HL-60 (cell line): ENCODE data around the gene VAMP4.

ENCODE experiments used
- POLR2AphosphoS5 ChIP-seq: IDR thresholded peaks from 2 replicates; pipeline ENCODE4 v1.6.1; 2012; ENCODE audit warnings: low read depth
- TF ChIP-seq, protein P1 (sequence below): IDR thresholded peaks from one replicate; pipeline ENCODE4 v1.5.1; 2011; ENCODE audit warnings: low read length, control low read depth, inconsistent platforms; ENCODE audit not compliant: insufficient read depth

DNA sequence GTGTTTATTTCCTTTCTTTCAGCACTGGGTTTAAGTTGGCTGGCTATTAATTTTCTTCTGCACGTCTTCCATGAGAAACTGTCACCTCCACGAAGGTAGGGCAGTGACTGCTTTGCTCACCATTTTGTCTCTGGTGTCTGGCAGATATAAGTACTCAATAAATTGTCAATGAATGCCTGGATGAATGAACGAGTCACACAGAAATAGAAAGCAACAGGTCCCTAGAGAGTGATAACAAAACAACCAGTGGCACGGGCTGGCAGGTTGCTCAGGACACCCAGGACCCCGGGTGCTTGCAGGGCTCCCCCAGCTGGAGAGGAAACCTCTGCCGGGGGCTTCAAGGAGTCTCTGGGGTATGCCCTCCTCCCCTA lies 86.1 kb downstream of the VAMP4 start:
- TF ChIP-seq, protein P1, sequence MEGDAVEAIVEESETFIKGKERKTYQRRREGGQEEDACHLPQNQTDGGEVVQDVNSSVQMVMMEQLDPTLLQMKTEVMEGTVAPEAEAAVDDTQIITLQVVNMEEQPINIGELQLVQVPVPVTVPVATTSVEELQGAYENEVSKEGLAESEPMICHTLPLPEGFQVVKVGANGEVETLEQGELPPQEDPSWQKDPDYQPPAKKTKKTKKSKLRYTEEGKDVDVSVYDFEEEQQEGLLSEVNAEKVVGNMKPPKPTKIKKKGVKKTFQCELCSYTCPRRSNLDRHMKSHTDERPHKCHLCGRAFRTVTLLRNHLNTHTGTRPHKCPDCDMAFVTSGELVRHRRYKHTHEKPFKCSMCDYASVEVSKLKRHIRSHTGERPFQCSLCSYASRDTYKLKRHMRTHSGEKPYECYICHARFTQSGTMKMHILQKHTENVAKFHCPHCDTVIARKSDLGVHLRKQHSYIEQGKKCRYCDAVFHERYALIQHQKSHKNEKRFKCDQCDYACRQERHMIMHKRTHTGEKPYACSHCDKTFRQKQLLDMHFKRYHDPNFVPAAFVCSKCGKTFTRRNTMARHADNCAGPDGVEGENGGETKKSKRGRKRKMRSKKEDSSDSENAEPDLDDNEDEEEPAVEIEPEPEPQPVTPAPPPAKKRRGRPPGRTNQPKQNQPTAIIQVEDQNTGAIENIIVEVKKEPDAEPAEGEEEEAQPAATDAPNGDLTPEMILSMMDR: no peak
- TF ChIP-seq POLR2AphosphoS5: no peak
